Testis (tissue), 5 donors: ENCODE results near the gene SENP1. TPM values are rescaled to one million over a fixed set of nuclear protein-coding genes. Genes with fewer than 3 reads are reported as not detected.
A peak's percentile ranks its signal among the peaks of the same experiment; 100 is the strongest.

Source experiments
- DNase-seq: peaks from one replicate; pipeline ENCODE4 v3.0.0-alpha.2; 2019
- H3K27ac ChIP-seq, 2 donors: fragments of 200-600 bp; sonication (generic); one replicate each; pipeline ENCODE4 v1.5.1; 2019
- H3K27me3 ChIP-seq: fragments of 200-600 bp; sonication (generic); one replicate; pipeline ENCODE4 v1.5.1; 2019
- H3K36me3 ChIP-seq: fragments of 200-600 bp; sonication (generic); one replicate; pipeline ENCODE4 v1.5.1; 2017; ENCODE audit warnings: low read depth; ENCODE audit errors: missing control alignments
- H3K4me1 ChIP-seq: fragments of 200-600 bp; sonication (generic); one replicate; pipeline ENCODE4 v1.5.1; 2019
- H3K4me3 ChIP-seq, 2 donors: fragments of 200-600 bp; sonication (generic); one replicate each; pipeline ENCODE4 v1.5.1; 2017 to 2019
- H3K9me3 ChIP-seq: fragments of 200-600 bp; sonication (generic); one replicate; pipeline ENCODE4 v1.5.1; 2017
- POLR2A ChIP-seq: fragments of 450-650 bp; IDR thresholded peaks from one replicate; pipeline ENCODE4 v1.6.1; 2017; ENCODE audit warnings: antibody characterized with exemption, mild to moderate bottlenecking, moderate library complexity
- WGBS, 2 donors: methylation state at CpG; one replicate each; pipeline ENCODE4 v1.1.5; 2018; 5-methylcytosine and 5-hydroxymethylcytosine counted together
- intact Hi-C: fragments of 100-400 bp; cut with DNase I; formaldehyde crosslinking; loops from one replicate; pipeline ENCODE4 v1.15.1; 2023; ENCODE audit warnings: low total_unique reads
- long read RNA-seq, 2 donors: transcript quantifications; one replicate each; lab custom pipeline, GENCODE V29; 2026
- polyA plus RNA-seq: library from polyadenylated mRNA; stranded (reverse); fragments of 350-450 nt; fragmentation: Illumina TruSeq; extraction: RNeasy Lipid Tissue Mini Kit (QIAGEN cat#74804); gene quantifications from one replicate; pipeline ENCODE4 v1.2.3, GENCODE V29; 2014; ENCODE audit warnings: low read depth, low replicate concordance; ENCODE audit not compliant: insufficient read depth
- total RNA-seq, 2 donors: library from RNA; depleted of rRNA; stranded (reverse); fragments of >200 nt; gene quantifications; one replicate each; pipeline ENCODE4 v1.2.3, GENCODE V29; 2016
- TF ChIP-seq, protein P1 (sequence below), 3 experiments: fragments of 450-650 bp in 2 of 3; fragments of 200-600 bp in 1 of 3; sonication (generic) in 1 of 3; IDR thresholded peaks; one replicate each; pipeline ENCODE4 v1.5.1; 2016 to 2019; ENCODE audit warnings: antibody characterized with exemption in 3 of 3, mild to moderate bottlenecking in 2 of 3, moderate library complexity in 1 of 3

SENP1 gene
- total RNA-seq (100 to 1,000 TPM in 1 of 2 donors, 10 to 100 TPM in 1; 84.2 to 105 TPM), polyA plus RNA-seq (148 TPM)
- long read RNA-seq, donor 1: 0 reads
- long read RNA-seq, donor 2: 0 reads

DNA sequence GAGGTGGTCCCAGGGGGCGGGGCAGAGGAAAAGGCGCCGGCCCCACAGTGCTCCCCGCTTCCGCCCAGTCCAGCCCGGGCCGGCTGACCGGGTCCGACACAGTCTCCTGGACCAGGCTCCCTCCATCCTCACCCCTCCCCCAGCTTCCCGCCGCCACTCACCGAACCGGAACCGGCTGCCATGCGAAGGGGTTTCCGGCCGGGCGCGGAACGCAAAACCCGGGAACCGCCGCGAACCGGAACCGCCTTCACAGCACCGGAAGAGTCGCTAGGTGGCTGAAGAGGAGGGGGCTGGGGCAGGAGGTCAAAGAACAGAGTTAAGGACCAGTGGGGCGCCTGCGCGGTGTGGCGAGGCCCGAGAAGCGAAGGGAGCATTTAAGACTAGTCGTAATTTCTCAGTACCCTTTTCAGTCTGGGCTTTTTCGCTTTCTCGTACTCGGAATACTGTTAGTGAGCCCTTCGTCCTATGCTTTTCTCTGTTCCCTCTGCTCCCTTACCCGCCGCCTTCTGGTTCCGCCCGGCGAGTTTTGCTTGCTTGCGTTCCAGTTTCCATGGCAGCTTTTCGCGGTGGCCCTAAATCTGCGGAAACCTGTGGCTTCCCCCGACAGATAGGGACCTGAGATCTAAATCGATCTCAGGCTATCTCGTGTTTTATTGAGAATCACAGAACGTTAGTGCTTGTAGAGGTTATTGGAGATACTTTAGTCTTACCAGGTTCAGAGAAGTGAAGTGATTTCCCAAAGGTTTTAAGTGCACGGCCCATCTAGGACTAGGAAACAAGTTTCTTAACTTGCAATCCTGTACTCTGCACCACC lies at the start of gene SENP1:
Gene SENP1, minus strand, starts transcription at position 213 of the 814 bp plus-strand sequence. CDS start 4,607 bp downstream, outside the sequence.
- peak within 1 kb of the TSS; percentile 87 to 97 for H3K4me3 ChIP-seq
- no peaks in the 10 kb centered on the region for H3K27me3 ChIP-seq
- H3K36me3 ChIP-seq: no peaks in the 10 kb centered on the region
- peak; percentile 92 for DNase-seq
- intact Hi-C loops: no loop called here
- H3K9me3 ChIP-seq: no peaks in the 10 kb centered on the region
- H3K27ac ChIP-seq: peak within 1 kb of the TSS; percentile 88 to 96
- 0 to 1% methylated on average over 23 to 51 of the region's 53 CpGs for WGBS, 2 donors
- no peak for TF ChIP-seq POLR2A
- TF ChIP-seq, protein P1, sequence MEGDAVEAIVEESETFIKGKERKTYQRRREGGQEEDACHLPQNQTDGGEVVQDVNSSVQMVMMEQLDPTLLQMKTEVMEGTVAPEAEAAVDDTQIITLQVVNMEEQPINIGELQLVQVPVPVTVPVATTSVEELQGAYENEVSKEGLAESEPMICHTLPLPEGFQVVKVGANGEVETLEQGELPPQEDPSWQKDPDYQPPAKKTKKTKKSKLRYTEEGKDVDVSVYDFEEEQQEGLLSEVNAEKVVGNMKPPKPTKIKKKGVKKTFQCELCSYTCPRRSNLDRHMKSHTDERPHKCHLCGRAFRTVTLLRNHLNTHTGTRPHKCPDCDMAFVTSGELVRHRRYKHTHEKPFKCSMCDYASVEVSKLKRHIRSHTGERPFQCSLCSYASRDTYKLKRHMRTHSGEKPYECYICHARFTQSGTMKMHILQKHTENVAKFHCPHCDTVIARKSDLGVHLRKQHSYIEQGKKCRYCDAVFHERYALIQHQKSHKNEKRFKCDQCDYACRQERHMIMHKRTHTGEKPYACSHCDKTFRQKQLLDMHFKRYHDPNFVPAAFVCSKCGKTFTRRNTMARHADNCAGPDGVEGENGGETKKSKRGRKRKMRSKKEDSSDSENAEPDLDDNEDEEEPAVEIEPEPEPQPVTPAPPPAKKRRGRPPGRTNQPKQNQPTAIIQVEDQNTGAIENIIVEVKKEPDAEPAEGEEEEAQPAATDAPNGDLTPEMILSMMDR (IDR thresholded peaks at IDR 0.05): peak in 1 of 3 experiments; percentile 50
- H3K4me1 ChIP-seq: peaks cover 15% of the 10 kb centered on the region

DNA sequence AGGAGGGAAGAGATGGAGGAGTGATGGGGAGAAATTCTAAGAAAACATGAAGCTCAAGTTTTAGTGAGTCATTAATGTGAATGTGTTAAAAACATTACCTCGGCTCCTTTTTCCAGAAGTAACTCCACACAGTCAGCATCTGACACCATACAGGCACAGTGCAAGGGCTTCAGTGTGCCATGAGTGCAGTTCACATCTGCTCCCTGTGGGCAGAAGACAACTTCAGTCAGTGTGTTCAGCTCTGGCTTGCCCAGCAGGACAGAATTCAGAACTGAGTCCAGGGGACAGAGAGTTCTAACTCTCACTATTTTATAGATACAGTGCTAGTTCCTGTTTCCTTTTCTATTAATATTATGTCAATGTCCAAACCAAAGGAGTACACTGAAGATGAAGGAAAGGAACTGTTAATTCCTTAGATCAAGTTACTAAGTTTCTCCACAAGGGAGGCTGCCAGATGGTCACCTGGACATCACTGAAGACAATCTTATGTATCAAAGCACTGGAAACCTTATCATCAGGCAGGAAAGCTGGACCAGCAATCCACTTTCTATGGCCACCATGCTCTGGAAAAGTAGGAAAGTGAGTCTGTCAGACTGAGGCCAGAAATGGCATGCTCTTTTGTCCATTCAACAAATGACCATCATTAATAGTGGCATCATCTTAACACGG lies 45.4 kb upstream of the SENP1 start:
- Histone ChIP-seq H3K9me3 (no peaks in the 10 kb centered on the region), H3K4me3 (no peak overlapping the region), H3K36me3 (no peaks in the 10 kb centered on the region), H3K27ac (peak overlapping the region; percentile 44 to 65), H3K4me1 (peaks cover 14% of the 10 kb centered on the region), H3K27me3 (no peaks in the 10 kb centered on the region)
- no peak for TF ChIP-seq POLR2A
- TF ChIP-seq, protein P1 (IDR thresholded peaks at IDR 0.05): no peak
- 73 to 86% methylated on average over 2 of the region's 2 CpGs for WGBS, 2 donors
- intact Hi-C loops: no loop called here
- no peak for DNase-seq

DNA sequence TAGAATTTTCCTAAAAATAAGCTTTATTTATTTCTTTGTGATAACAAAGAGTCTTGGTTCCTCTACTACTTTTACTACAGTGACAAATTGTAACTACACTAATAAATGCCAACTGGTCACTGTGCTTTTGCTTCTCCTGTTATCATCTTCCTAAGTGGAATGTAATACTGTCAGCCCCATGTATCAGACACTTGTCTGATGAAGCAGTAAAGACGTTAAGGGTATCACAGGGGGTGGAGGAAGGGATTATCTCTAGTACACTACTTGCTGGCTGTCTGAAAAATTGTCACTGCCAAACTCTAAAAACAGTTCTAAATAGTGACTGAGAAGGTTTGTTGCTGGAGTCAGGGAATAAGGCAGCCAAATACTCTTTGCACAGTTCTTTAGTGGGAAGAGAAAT lies 40.1 kb upstream of the SENP1 start:
- H3K4me3 ChIP-seq: no peak overlapping the region
- intact Hi-C loops: no loop called here
- 15 to 43% methylated on average over 1 of the region's 1 CpG for WGBS, 2 donors
- H3K9me3 ChIP-seq: no peaks in the 10 kb centered on the region
- no peak for DNase-seq
- H3K36me3 ChIP-seq: no peaks in the 10 kb centered on the region
- no peaks in the 10 kb centered on the region for H3K27me3 ChIP-seq
- TF ChIP-seq, protein P1 (IDR thresholded peaks at IDR 0.05): no peak
- no peak for TF ChIP-seq POLR2A
- H3K27ac ChIP-seq: no peak overlapping the region
- no peaks in the 10 kb centered on the region for H3K4me1 ChIP-seq

DNA sequence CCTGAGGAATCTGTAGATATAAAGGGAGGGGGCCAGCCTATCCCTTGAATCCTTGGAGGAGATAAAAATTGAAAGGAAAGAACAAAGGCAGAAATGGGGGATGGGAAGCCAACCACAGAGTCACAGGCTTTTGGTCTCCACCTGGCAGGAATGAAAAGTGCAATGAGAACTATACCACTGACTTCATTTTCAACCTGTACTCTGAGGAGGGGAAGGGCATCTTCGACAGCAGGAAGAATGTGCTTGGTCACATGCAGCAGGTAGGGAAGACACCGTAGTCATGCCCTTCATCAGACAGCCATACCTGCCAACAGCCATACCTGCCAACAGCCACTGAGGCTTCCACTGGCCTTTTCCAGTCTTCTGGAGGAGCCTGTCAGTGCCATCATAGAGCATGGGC lies 38.0 kb upstream of the SENP1 start:
- no peak for DNase-seq
- intact Hi-C loops: no loop called here
- no peaks in the 10 kb centered on the region for H3K4me1 ChIP-seq
- WGBS, 2 donors: 87 to 94% methylated on average over 2 of the region's 2 CpGs
- TF ChIP-seq, protein P1 (IDR thresholded peaks at IDR 0.05): no peak
- TF ChIP-seq POLR2A: no peak
- no peak overlapping the region for H3K27ac ChIP-seq
- H3K9me3 ChIP-seq: no peaks in the 10 kb centered on the region
- no peak overlapping the region for H3K4me3 ChIP-seq
- H3K27me3 ChIP-seq: no peaks in the 10 kb centered on the region
- no peaks in the 10 kb centered on the region for H3K36me3 ChIP-seq
